ENCODE results near the gene FAH.

DNA sequence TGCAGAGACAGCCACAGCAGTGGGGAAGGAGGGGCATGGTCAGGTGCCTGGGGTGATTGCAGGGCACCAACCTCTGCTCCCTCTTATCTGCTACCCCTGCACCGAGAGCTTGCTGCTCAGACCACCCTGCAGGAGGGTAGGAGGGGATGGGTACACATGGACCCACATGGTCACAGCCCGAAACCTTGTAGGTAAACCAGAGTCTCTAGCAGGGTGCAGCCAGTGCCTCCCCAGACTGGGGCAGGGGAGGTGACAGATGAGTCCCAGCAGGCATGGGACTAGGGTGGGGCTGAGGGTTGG is 49.2 kb downstream of the FAH start:
- TF ChIP-seq, protein P1, sequence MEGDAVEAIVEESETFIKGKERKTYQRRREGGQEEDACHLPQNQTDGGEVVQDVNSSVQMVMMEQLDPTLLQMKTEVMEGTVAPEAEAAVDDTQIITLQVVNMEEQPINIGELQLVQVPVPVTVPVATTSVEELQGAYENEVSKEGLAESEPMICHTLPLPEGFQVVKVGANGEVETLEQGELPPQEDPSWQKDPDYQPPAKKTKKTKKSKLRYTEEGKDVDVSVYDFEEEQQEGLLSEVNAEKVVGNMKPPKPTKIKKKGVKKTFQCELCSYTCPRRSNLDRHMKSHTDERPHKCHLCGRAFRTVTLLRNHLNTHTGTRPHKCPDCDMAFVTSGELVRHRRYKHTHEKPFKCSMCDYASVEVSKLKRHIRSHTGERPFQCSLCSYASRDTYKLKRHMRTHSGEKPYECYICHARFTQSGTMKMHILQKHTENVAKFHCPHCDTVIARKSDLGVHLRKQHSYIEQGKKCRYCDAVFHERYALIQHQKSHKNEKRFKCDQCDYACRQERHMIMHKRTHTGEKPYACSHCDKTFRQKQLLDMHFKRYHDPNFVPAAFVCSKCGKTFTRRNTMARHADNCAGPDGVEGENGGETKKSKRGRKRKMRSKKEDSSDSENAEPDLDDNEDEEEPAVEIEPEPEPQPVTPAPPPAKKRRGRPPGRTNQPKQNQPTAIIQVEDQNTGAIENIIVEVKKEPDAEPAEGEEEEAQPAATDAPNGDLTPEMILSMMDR (IDR thresholded peaks at IDR 0.05) = no peak
- no peak for TF ChIP-seq EZH2phosphoT487 (IDR thresholded peaks at IDR 0.05)
